Measurements from ENCODE around the gene ALPG. TPM values are rescaled to one million over a fixed set of nuclear protein-coding genes. Genes with fewer than 3 reads are reported as not detected.
"Not testable (repeated sequence)": the region's sequence is repeated elsewhere in the genome, so short reads cannot be mapped to it uniquely, and the experiment has no call there.

The ALPG gene
- total RNA-seq, 1 donor from 2014 or later, result not detected

GRCh38 chr2:232418466-232419244, 12.0 kb downstream of the ALPG start:
- no peak for DNase-seq (ENCODE audit: low read depth)

DNA sequence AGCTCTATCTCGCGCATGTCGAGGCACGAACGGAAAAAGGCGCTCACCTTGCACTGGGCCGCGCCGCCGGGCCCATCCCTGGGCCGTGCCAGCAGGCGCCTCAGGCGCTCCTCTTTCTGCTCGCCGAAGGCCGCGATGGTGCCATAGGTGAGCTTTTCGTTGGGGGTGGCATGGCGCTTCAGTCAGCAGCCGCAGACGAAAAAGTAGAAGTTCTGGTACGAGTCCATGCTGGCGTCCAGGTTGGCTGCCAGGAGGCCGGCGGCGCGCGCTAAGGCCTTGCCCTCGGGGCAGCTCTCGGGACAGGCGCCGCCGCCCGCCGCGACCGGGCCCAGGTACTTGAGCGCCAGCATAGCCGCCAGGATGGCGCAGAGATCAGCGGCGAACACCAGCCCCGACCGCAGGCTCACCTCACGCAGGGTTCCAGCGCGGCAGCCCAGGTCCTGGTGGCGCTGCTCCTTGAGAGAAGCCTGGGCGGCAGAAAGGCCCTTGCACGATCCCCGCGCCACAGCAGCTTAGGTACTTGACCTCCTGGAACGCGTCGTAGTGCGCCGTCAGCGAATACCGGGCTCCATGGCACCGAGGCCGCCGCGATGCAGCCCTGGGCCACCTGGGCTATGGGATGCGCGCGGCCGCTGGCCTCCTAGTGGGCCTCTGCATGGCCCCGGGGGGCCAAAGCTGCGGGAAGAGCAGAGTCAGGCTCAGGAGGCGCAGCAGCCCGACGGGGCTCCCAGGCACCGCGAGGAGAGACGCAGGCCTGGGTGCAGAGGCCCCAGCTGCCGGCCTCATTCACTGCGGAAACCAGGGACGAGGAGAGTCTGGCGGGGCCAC, 12.8 kb downstream of the ALPG start:
- no peak for DNase-seq (ENCODE audit: low read depth)

GRCh38 chr2:232420073-232420454, 13.4 kb downstream of the ALPG start:
- DNase-seq (ENCODE audit: low read depth), result no peak

DNA sequence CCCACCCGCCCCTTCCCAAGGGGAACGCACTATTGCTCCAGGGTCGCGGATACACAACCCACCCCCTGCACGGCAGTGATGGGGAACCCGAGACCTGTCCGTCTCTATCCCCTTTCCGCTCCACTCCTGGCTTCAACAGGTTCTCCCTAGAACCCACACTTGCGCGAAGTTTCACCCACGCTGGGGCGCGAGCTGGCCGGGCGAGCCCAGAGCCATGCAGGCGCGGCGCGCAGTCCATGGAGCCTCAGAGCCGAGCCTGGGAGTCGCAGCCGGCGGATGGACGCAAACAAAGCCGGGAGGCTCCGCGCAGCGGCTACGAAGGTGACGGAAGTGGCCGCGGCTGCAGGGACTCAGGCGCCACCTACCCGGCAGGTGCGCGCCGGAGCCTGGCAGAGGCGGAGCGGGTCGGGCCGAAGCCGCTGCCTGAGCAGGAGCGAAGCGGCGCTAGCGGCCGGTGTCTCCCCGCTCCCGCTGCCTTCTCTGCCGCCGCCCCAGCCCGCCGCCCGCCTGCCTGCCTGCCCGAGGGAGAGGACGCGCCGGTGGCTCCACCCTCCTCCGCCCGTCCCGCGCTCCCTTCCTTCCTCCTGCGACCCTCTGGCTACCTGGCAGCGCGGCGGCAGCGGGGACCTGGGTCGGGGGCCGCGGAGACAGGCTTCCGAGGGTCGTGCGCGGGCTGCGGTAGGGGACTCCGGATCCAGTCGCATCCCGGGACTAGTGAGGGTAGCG, 14.0 kb downstream of the ALPG start:
- DNase-seq (ENCODE audit: low read depth), result no peak

DNA sequence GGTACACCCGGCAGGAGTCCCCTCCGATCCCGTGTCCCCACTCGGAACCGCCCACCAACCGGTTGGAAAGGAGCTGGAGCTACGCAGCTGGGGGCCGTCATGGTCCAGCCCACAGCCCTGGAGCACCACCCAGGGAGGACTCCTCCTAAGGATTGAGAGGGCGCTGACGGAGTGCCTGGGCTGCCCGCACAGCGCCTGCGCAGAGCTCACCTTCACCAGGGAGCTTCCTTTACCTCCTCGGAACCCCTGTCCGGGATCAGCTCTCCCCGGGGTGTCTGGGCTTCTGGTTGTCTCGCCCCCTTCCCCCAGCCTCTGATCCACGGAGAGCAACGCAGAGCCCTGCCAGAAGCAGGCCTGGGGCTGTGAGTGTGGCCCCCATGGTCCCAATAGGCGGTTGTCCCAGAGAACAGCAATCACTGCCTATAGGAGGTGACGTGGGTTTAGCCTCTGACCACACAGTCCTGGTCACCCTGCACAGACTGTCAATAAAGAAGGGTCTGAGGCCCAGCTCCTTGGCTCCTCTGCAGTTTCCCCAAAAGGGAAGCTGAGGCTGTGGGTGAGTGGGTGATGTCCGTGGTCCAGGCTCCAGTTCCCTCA, 14.6 kb downstream of the ALPG start:
- DNase-seq (ENCODE audit: low read depth), result no peak

DNA sequence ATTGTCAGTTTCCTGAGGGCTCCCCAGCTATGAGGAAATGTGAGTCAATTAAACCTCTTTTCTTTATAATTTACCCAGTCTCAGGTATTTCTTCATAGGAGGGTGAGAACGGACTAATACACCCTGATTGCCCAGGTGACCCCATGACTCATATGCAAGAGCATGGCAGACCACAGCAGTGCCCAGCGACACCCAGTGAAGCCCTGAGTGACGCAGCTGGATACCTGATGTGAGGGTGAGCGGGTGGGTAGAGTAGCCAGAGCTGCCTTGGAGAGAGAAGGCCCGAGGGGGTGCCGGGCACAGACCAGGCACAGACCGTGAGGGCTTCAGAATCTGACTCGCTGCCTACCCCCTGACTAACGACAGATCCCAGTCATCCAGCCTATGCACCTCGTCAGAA, 15.4 kb downstream of the ALPG start:
- DNase-seq (ENCODE audit: low read depth), result no peak

DNA sequence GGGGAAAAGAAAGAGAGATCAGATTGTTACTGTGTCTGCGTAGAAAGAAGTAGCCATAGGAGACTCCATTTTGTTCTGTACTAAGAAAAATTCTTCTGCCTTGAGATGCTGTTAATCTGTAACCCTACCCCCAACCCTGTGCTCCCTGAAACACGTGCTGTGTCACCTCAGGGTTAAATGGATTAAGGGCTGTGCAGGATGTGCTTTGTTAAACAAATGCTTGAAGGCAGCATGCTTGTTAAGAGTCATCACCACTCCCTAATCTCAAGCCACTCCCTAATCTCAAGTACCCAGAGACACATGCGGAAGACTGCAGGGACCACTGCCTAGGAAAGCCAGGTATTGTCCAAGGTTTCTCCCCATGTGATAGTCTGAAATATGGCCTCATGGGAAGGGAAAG, 16.4 kb downstream of the ALPG start:
- not testable (repeated sequence) for DNase-seq (ENCODE audit: low read depth)

- DNase-seq (ENCODE audit: low read depth), result not testable (repeated sequence)
These were observed 16.8 kb downstream of the ALPG start for GRCh38 chr2:232423407-232423806.

DNA sequence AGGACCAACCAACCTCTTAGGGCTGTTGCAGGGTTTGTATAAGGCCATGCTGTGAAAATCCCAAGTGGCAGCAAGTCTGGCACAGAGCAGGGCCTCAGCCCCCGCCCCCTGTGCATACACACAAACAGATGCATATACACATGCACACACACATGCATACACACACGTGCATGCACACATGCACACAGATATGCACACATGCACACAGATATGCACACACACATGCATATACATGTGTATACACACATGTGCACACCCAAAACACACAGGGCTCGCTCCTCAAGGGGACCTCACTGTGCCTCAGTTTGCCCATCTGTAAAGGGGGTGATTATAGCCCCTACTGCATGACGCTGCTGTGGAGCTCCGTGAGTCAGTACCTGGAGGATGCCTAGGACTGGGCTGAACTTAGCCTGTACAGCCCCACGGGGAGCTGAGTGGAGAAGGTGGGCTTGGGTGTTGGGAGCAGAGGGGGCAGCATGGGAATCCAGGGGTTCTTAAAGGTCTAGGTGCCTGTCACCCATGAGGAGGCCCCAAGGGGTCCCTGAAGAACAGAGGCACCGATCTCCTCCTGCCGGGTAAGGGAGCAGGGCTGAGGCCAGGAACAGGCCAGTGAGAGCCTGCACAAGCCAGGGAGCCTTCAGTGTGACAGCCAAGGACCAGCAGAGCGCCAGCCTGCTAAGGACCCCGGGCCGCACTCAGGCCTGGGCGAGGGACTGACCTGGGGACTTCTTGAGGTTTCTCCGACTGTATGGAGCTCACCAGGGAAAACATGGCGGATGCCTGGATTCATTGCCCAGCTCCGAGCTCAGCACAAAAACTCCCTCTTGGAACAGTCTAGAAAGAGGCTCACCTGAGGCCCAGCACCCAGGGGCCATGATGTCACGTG, 25.3 kb downstream of the ALPG start:
- no peak for DNase-seq (ENCODE audit: low read depth)

DNA sequence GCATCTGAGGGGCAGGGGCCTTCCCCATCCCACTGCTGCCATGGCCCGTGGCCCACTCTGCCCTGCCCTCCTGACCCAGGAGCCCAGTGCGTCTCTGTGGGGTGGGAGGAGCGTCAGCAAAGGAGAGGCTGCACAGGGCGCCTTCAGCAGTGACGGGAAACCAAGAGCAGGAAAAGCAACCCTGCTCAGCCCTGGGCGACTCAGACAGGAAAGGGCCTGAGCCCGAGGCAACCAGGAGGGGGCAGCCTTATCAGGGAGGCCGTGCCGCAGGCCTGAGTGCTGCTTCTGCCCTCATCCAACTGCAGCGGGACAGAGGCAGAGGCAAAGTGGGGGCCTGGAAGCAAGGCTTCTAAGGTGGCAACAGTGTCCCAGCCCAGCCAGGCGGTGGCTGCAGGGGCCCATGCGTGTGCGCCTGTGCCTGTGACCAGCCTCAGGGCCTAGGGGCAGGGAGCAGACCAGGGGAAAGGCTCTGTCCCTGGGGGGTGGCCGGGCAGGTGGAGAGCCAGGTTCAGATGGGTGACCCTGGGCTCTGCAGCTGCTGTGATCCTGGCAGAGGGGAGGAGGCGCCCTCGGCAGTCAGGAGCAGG, 26.0 kb downstream of the ALPG start:
- DNase-seq (ENCODE audit: low read depth), result no peak

GRCh38 chr2:232433622-232434021, 27.0 kb downstream of the ALPG start:
- not testable (repeated sequence) for DNase-seq (ENCODE audit: low read depth)

DNA sequence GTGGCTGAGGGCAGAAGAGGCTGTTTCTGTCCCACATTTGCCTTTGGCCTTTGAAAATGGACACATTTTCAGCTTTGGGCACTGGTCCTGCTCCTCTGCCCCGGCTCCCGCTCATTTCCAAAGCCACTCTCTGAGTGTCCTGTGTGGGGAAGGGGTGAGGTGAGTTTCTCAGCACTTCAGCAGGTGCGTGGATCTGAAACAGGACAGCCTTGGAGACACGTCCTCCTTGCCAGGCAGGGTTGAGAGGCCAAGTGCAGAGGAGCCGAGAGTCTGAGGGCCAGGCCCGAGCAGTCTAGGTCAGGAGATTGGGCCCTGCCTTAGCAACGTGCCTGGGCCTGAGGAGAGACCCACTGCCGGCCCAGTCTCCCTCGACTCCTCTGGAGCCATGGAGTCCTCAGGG, 27.4 kb downstream of the ALPG start:
- no peak for DNase-seq (ENCODE audit: low read depth)

- no peak for DNase-seq (ENCODE audit: low read depth)
These were observed 28.1 kb downstream of the ALPG start for GRCh38 chr2:232434563-232435374.

DNA sequence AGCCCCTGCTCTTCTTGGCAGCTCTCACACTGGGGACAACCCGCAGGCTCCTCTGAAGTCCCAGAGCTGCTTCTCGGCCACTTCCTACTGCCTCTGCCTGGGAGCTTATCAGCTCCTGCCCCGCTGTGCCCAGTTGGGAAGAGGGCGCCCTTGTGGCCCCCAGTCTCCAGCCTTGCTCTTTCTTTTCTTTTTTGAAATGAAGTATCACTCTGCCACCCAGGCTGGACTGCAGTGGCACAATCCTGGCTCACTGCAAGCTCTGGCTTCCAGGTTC, 28.7 kb downstream of the ALPG start:
- no peak for DNase-seq (ENCODE audit: low read depth)

DNA sequence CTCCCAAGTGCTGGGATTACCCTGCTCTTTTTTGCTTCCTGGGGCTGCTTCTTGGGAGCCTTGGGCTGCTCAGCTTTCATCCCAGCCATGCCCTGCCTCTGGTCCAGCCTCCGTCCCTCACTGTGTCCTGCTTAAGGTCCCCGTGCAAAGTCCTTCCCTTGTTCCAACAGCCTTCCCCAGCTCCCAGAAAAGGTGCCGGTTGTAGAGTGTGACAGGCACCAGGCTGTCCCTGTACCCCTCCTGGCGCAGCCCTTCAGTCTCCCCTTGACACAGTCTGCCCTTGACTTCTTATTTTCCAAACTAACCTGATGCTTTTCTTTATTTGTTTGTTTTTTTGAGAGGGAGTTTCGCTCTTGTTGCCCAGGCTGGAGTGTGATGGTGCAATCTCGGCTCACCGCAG, 29.2 kb downstream of the ALPG start:
- no peak for DNase-seq (ENCODE audit: low read depth)

DNA sequence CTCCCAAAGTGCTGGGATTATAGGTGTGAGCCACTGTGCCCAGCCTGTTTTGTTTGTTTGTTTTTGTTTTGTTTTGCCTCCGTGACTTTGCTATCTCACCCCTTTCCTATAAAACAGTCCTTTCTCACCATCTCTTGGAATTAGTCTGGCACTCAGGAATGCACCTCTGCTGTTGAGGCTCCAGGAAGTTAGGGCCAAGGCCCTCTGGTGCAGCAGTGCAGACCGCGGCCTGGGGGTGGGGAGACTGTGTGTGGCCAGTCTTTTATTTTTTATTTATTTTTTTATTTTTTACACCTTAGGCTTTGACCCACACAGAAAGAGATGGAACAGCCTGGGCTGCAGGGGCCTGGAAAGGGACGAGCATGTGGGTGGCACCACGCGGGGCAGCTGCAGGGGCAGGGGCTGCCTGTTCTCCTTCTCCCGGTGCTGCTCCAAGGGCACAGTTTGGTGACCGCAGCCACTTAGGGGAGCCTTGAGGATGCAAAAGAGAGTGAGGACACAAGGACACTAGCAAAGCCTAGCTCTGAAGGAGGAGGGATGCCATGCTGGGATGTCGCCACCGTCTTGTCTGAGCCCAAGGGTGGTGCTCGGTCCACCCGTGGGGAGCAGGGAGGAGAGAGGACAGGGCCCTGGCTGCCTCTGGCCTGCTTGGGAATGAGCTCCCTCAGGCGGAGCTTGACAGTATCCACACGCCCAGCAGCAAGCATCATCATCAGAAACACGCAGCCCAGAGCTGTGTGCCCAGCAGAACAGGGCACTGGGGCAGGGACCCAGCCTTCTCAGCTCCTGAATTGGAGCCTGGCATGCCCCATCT, 29.9 kb downstream of the ALPG start:
- no peak for DNase-seq (ENCODE audit: low read depth)

GRCh38 chr2:232437195-232437571, 30.5 kb downstream of the ALPG start:
- DNase-seq (ENCODE audit: low read depth), result no peak

GRCh38 chr2:232438091-232438490, 31.4 kb downstream of the ALPG start:
- no peak for DNase-seq (ENCODE audit: low read depth)

Data from myocyte (in vitro differentiated cells).